Activated CD4-positive, alpha-beta T cell treated with anti-CD3 and anti-CD28 coated beads for 36 hours (primary cell): ENCODE results near the gene UBAP2. TPM values are rescaled to one million over a fixed set of nuclear protein-coding genes. Genes with fewer than 3 reads are reported as not detected.
A peak's percentile ranks its signal among the peaks of the same experiment; 100 is the strongest.

Experiments
- ATAC-seq: fragments of 200-7000 bp; cut with Tn5 transposase; one replicate; pipeline ENCODE4 v1.10.0; 2021; ENCODE audit warnings: mild to moderate bottlenecking, moderate library complexity
- CTCF ChIA-PET: fragments of 350-600 bp; sonication (Branson Sonifier 250); formaldehyde crosslinking; loops from one replicate; lab custom pipeline; 2021; ENCODE audit warnings: antibody characterized with exemption; lab: Charles Lee
- POLR2A ChIA-PET: fragments of 350-600 bp; sonication (Branson Sonifier 250); formaldehyde crosslinking; loops from one replicate; lab custom pipeline; 2021; ENCODE audit warnings: antibody characterized with exemption, inconsistent platforms; lab: Charles Lee
- DNase-seq: peaks from one replicate; pipeline ENCODE4 v3.0.0-alpha.2; 2020
- H3K27ac Mint-ChIP-seq: one replicate; pipeline ENCODE4 v1.8.0; 2021; ENCODE audit warnings: mixed read lengths
- H3K27me3 Mint-ChIP-seq: one replicate; pipeline ENCODE4 v1.8.0; 2021; ENCODE audit warnings: mixed read lengths
- H3K36me3 Mint-ChIP-seq: one replicate; pipeline ENCODE4 v1.8.0; 2021; ENCODE audit warnings: low read depth, mixed read lengths
- H3K4me1 Mint-ChIP-seq: one replicate; pipeline ENCODE4 v1.8.0; 2021; ENCODE audit warnings: mixed read lengths
- H3K4me3 Mint-ChIP-seq: one replicate; pipeline ENCODE4 v1.8.0; 2021; ENCODE audit warnings: mild to moderate bottlenecking, moderate library complexity, mixed read lengths
- H3K9me3 Mint-ChIP-seq: one replicate; pipeline ENCODE4 v1.8.0; 2021; ENCODE audit warnings: low read depth, mixed read lengths
- intact Hi-C, 2 experiments: fragments of 100-400 bp; cut with DNase I in 1 of 2; cut with micrococcal nuclease in 1 of 2; formaldehyde crosslinking; loops; one replicate each; pipeline versions ENCODE4 v1.14.2 to v1.15.1; 2022 to 2024; cut with DNase I, micrococcal nuclease
- total RNA-seq, 2 experiments: library from RNA; stranded (reverse); gene quantifications; one replicate each; pipeline ENCODE4 v1.2.3, GENCODE V29; 2021

The UBAP2 gene
- total RNA-seq: 10 to 100 TPM; 42.7 to 50.8 TPM

DNA sequence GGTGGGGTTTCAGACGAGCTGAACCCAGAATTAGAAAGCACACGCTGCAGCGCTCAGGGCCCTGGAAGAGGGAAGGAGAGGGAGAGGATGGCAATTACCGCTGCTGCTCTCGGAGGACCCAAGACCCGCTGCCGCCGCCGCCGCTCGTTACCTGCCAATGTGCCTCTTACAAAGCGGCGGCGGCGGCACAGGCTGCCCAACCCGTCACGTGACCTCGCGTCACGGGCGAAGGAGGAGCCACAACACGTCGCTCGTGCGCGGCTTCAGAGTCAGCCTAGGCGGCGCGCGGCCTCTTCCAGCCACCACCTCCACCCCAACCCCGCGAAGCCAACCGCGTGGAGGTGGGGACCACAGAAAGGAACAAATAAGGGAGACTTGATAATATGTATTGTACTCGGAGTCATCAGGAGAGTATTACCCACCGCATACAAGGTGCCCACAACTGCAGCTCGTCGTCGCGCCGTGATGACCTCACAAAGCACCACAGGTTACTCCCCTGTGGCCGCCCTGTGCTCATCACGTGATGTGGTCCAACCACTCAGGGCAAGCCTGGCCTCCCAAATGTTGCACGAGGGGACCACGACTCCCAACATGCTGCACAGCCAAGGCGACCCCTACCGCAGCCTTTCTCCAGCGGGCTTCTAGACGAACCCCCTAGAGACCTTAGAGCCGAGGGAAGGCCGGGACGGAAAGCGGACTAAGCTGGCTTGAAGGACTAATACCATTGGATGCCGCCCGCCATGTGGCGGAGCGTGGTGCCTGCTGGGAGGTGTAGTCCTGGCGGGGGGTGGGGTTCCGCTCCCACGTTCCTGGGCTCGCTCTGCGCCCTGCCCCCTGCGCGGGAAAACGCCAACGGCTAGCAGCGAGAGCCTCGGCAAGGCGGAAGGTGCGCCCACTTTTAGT is at the start of gene UBAP2:
TSS of gene UBAP2 (minus strand) at position 161 of the 903 bp plus-strand sequence. CDS start 31,739 bp downstream, outside the sequence.
- intact Hi-C loops: loop anchor here (1.0 to 10.0 kb wide), 16 partner anchors 25 to 1048 kb away; partner anchors contain the start of genes DCAF12 (in 2 of the 2), KIF24 (in 2 of the 2), NUDT2 (in 2 of the 2) and UBAP1 (in 2 of the 2)
- ChIA-PET POLR2A (interaction anchor here (0.5 to 2.1 kb wide), 8 partner anchors 25 to 1046 kb away, joined by 3 to 10 read pairs (median 4); partner anchors contain the start of genes UBAP1 and UBE2R2), CTCF (interaction anchor here (0.6 to 1.5 kb wide), 4 partner anchors 25 to 650 kb away, joined by 3 to 7 read pairs (median 4); no protein-coding TSS in a partner anchor)
- Mint-ChIP-seq H3K4me1 (peaks cover 38% of the 10 kb centered on the region), H3K4me3 (peak within 1 kb of the TSS; percentile 90), H3K27me3 (no peaks in the 10 kb centered on the region), H3K9me3 (no peaks in the 10 kb centered on the region), H3K27ac (peak within 1 kb of the TSS; percentile 99), H3K36me3 (peaks cover 11% of the 10 kb centered on the region)
- peak; percentile 98 for DNase-seq
- peak; percentile 84 for ATAC-seq

- DNase-seq: no peak
- Mint-ChIP-seq H3K27me3 (no peaks in the 10 kb centered on the region), H3K4me3 (no peak overlapping the region), H3K27ac (no peak overlapping the region), H3K4me1 (no peaks in the 10 kb centered on the region), H3K9me3 (no peaks in the 10 kb centered on the region), H3K36me3 (peaks cover 26% of the 10 kb centered on the region)
- ATAC-seq: no peak
- CTCF ChIA-PET: interaction anchor here (0.6 kb wide), 1 partner anchor 216 kb away, joined by 3 read pairs; no protein-coding TSS in a partner anchor
- intact Hi-C loops: no loop called here
- POLR2A ChIA-PET: no interaction called here
Observed at GRCh38 chr9:34098307-34098706, 49.6 kb upstream of the UBAP2 start.

GRCh38 chr9:34097865-34098264 is 49.2 kb upstream of the UBAP2 start:
- ATAC-seq (no peak), DNase-seq (no peak)
- POLR2A ChIA-PET: interaction anchor here (0.7 kb wide), 1 partner anchor 1976 kb away, joined by 3 read pairs; no protein-coding TSS in a partner anchor
- Mint-ChIP-seq H3K4me1 (peaks cover 4% of the 10 kb centered on the region), H3K36me3 (peaks cover 30% of the 10 kb centered on the region), H3K27ac (no peak overlapping the region), H3K9me3 (no peaks in the 10 kb centered on the region), H3K4me3 (no peak overlapping the region), H3K27me3 (no peaks in the 10 kb centered on the region)
- intact Hi-C loops: no loop called here
- CTCF ChIA-PET: interaction anchor here (0.6 kb wide), 1 partner anchor 216 kb away, joined by 3 read pairs; no protein-coding TSS in a partner anchor

DNA sequence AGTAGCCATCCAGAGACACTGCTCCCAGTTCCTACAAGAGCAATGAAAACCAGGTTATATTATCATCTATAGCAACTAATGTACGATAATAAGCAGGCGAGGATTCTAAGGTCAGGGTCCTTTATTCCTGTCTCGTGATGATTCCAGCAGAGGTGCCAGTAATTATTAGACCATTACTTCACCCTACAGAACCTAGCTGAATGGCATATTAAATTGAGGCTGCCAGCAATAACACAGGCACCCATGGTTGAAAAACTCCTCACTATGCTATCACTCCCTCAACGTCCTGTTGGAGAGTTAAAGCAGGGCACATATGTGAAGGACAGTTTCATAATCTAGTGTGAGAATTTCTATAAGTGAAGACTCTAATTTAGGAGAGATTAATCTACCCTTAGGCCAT is 48.1 kb upstream of the UBAP2 start:
- peaks cover 31% of the 10 kb centered on the region for H3K36me3 Mint-ChIP-seq
- CTCF ChIA-PET: no interaction called here
- no peak overlapping the region for H3K27ac Mint-ChIP-seq
- H3K4me1 Mint-ChIP-seq: peaks cover 13% of the 10 kb centered on the region
- ATAC-seq (no peak), DNase-seq (no peak)
- intact Hi-C loops: no loop called here
- POLR2A ChIA-PET: no interaction called here
- no peaks in the 10 kb centered on the region for H3K9me3 Mint-ChIP-seq
- no peak overlapping the region for H3K4me3 Mint-ChIP-seq
- no peaks in the 10 kb centered on the region for H3K27me3 Mint-ChIP-seq

GRCh38 chr9:34093578-34093977 is 44.9 kb upstream of the UBAP2 start:
- Mint-ChIP-seq H3K4me1 (peaks cover 16% of the 10 kb centered on the region), H3K9me3 (no peaks in the 10 kb centered on the region), H3K4me3 (no peak overlapping the region), H3K36me3 (peaks cover 46% of the 10 kb centered on the region), H3K27me3 (no peaks in the 10 kb centered on the region), H3K27ac (no peak overlapping the region)
- no peak for DNase-seq
- ATAC-seq: no peak
- POLR2A ChIA-PET: interaction anchor here (0.6 to 0.7 kb wide), 2 partner anchors 9 to 138 kb away, joined by 3 to 8 read pairs; no protein-coding TSS in a partner anchor
- intact Hi-C loops: no loop called here
- CTCF ChIA-PET: no interaction called here

DNA sequence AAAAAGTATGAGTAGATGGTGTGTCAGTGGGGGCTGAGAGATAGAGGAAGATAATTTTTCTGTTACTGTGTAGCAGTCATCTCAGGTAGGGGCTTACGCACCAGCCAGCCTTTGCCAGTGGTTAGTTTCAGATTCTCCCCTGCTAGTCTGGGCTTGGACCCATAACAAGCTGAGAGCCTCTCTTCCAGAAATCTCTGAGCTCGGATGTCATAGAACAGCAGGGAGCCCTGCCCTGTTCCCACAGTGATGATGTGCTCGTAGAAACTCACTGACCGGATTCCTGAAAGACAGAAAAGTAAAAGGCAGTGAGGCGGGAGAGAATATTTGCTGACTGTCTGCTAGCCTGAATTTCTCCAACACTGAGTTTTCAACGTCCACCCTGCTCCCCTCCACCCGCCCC is 40.6 kb upstream of the UBAP2 start:
- CTCF ChIA-PET: interaction anchor here (4.0 kb wide), 1 partner anchor 16 kb away, joined by 16 read pairs; no protein-coding TSS in a partner anchor
- Mint-ChIP-seq H3K4me3 (no peak overlapping the region), H3K9me3 (no peaks in the 10 kb centered on the region), H3K36me3 (peaks cover 51% of the 10 kb centered on the region), H3K27me3 (no peaks in the 10 kb centered on the region), H3K27ac (no peak overlapping the region), H3K4me1 (peaks cover 34% of the 10 kb centered on the region)
- POLR2A ChIA-PET: no interaction called here
- ATAC-seq (no peak), DNase-seq (no peak)
- intact Hi-C loops: loop anchor here in 1 of 2 experiments (5.0 kb wide), 1 partner anchor 42 kb away; the partner anchor contains the start of gene UBAP2

DNA sequence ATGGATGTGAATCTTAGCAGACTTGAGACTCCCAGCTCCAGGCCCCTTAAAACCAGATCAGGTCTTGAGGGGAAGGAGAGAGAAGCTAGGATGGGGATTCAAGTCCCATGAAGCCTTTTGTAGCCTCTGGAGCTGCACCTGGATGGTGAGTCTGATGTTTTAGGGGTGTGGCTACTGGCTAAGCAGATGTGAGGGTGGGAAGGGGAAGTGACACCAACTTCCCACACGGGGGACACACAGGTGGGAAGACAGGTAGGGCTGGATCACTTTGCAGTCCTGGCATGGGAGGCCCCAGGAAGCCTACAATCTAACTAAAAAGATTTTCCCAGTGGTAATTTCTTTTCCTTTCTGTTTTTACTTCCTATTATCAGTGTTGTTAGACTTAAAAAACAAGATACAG is 38.7 kb upstream of the UBAP2 start:
- no peak for ATAC-seq
- no peak for DNase-seq
- H3K4me3 Mint-ChIP-seq: no peak overlapping the region
- no peaks in the 10 kb centered on the region for H3K27me3 Mint-ChIP-seq
- ChIA-PET POLR2A (no interaction called here), CTCF (interaction anchor here (0.7 to 4.0 kb wide), 2 partner anchors 14 to 60 kb away, joined by 3 to 16 read pairs; no protein-coding TSS in a partner anchor)
- peaks cover 46% of the 10 kb centered on the region for H3K36me3 Mint-ChIP-seq
- H3K4me1 Mint-ChIP-seq: peaks cover 31% of the 10 kb centered on the region
- H3K9me3 Mint-ChIP-seq: no peaks in the 10 kb centered on the region
- H3K27ac Mint-ChIP-seq: peak overlapping the region; percentile 69
- intact Hi-C loops: loop anchor here in 1 of 2 experiments (5.0 kb wide), 1 partner anchor 40 kb away; the partner anchor contains the start of gene UBAP2

DNA sequence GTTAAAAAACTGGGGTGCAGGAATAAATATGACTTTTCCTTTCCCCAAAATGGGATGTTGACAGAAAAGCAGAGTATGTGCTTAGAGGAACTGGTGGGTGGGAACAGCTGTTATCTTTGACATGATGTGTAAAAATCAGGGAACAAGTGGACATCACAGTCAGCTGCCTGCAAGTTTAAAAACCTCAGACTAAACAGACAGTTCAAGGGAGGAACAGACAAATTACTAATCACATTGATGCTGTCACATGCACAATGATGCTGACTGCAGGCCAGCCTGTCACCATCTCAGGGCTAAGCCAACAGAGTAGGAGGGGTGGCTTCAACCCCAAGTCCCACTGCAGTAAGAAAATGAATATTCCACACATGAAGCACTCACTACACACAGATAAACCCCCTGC is 38.2 kb upstream of the UBAP2 start:
- POLR2A ChIA-PET: interaction anchor here (0.6 kb wide), 1 partner anchor 144 kb away, joined by 3 read pairs; no protein-coding TSS in a partner anchor
- H3K27me3 Mint-ChIP-seq: no peaks in the 10 kb centered on the region
- H3K4me1 Mint-ChIP-seq: peaks cover 26% of the 10 kb centered on the region
- peak overlapping the region; percentile 69 for H3K27ac Mint-ChIP-seq
- H3K4me3 Mint-ChIP-seq: no peak overlapping the region
- DNase-seq: no peak
- CTCF ChIA-PET: no interaction called here
- intact Hi-C loops: loop anchor here in 1 of 2 experiments (5.0 kb wide), 1 partner anchor 40 kb away; the partner anchor contains the start of gene UBAP2
- H3K9me3 Mint-ChIP-seq: no peaks in the 10 kb centered on the region
- ATAC-seq: no peak
- H3K36me3 Mint-ChIP-seq: peaks cover 42% of the 10 kb centered on the region

DNA sequence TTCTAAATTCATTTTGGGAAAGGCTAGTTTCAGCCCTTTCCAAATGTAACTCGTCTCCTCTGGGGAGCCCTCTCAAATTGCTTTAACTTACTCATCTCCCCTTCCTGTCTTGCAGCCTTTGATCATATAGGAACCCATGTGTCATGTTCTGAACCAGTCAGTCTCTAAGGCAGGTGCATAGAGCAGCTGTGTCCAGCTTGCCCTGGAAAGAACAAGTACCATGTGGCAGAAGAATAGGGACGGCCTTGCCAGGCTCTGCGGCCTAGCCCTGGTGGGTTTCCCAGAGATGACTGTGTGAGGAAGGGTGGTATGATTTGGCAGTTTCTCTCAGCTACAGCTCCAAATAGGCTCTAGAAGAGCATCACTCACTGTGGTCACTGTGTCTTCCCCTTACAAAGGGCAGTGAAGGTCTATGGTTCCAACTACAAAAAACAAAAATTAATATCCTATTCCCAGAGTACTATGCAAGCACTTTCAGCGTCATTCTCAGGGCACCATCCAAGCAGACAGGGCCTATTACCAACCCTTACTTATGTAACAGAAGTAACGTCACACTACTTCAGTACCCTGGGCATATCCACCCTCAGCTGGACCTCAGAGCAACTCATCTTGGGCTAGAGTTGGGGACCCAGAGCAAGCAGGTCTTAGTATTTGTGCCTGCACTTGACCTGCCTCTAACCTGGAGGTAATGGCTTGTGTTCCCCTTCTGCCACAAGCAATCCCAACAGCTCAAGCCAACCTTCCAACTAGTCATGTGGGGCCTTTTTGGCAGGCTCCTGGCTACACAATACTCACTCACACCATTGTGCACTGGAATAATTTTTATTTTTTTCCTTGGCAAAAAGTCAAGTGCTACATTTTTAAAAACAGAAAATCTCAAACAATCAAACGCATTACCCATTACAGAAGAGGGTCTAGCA is 37.2 kb upstream of the UBAP2 start:
- POLR2A ChIA-PET: no interaction called here
- Mint-ChIP-seq H3K4me3 (no peak overlapping the region), H3K9me3 (no peaks in the 10 kb centered on the region), H3K27ac (peak overlapping the region; percentile 53), H3K36me3 (peaks cover 36% of the 10 kb centered on the region), H3K27me3 (no peaks in the 10 kb centered on the region), H3K4me1 (peaks cover 23% of the 10 kb centered on the region)
- CTCF ChIA-PET: interaction anchor here (2.9 kb wide), 1 partner anchor 12 kb away, joined by 16 read pairs; no protein-coding TSS in a partner anchor
- intact Hi-C loops: loop anchor here in 1 of 2 experiments (5.0 kb wide), 1 partner anchor 39 kb away; the partner anchor contains the start of gene UBAP2
- peak; percentile 39 for DNase-seq
- peak; percentile 93 for ATAC-seq

DNA sequence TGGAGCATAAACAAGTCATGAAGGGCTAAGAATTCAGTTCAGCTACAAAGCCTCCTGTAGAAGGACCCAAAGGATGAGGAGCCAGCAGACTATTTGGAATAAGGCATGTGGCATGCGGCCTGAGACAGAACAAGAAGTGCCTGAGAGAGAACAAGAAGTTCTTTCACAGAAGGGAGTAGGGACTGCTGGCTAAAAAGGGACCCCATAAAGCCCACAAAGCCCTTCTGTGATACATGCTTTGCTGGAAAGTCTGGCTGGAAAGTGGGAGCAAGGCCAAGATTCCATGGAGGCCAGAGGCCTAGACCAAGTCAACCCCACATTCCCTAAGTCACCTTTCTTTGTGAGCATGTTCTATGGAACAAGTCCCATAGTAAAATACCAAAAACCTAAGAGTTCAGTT is 35.9 kb upstream of the UBAP2 start:
- CTCF ChIA-PET: interaction anchor here (0.6 to 2.9 kb wide), 3 partner anchors 11 to 278 kb away, joined by 3 to 16 read pairs (median 3); no protein-coding TSS in a partner anchor
- ATAC-seq (no peak), DNase-seq (no peak)
- intact Hi-C loops: no loop called here
- H3K27me3 Mint-ChIP-seq: no peaks in the 10 kb centered on the region
- no peak overlapping the region for H3K4me3 Mint-ChIP-seq
- H3K36me3 Mint-ChIP-seq: peaks cover 33% of the 10 kb centered on the region
- no peaks in the 10 kb centered on the region for H3K9me3 Mint-ChIP-seq
- POLR2A ChIA-PET: interaction anchor here (1.0 kb wide), 1 partner anchor 9 kb away, joined by 3 read pairs; no protein-coding TSS in a partner anchor
- peaks cover 23% of the 10 kb centered on the region for H3K4me1 Mint-ChIP-seq
- peak overlapping the region; percentile 4 for H3K27ac Mint-ChIP-seq
